Upper lobe of left lung (tissue), 6 donors: ENCODE measurements around the gene GPR18. TPM values are rescaled to one million over a fixed set of nuclear protein-coding genes. Genes with fewer than 3 reads are reported as not detected.

Experiments used
- ATAC-seq, 2 donors: fragments of 200-7000 bp; cut with Tn5 transposase; one replicate each; pipeline ENCODE4 v1.9.1; 2022; ENCODE audit warnings: mild to moderate bottlenecking in 2 of 2, moderate library complexity in 2 of 2; ENCODE audit not compliant: low FRiP score in 2 of 2
- DNase-seq, 2 donors: peaks; one replicate each; pipeline ENCODE4 v3.0.0-alpha.2; 2019 to 2020
- H3K27ac ChIP-seq, 4 donors: fragments of 200-600 bp; sonication (generic); one replicate each; pipeline ENCODE4 v1.5.1; 2016 to 2019
- H3K27me3 ChIP-seq, 4 donors: fragments of 200-600 bp; sonication (generic); one replicate each; pipeline ENCODE4 v1.5.1; 2017 to 2019
- H3K36me3 ChIP-seq, 4 donors: fragments of 200-600 bp; sonication (generic); one replicate each; pipeline ENCODE4 v1.5.1; 2016 to 2019
- H3K4me1 ChIP-seq, 4 donors: fragments of 200-600 bp; sonication (generic); one replicate each; pipeline ENCODE4 v1.5.1; 2018 to 2019
- H3K4me3 ChIP-seq, 4 donors: fragments of 200-600 bp; sonication (generic); one replicate each; pipeline ENCODE4 v1.5.1; 2017 to 2019; ENCODE audit warnings: mild to moderate bottlenecking in 2 of 4, moderate library complexity in 1 of 4
- H3K9me3 ChIP-seq, 4 donors: fragments of 200-600 bp; sonication (generic); one replicate each; pipeline ENCODE4 v1.5.1; 2018 to 2019
- EP300 ChIP-seq, 4 donors: sonication (generic); formaldehyde crosslinking; IDR thresholded peaks; one replicate each; pipeline ENCODE4 v1.5.1; 2017; ENCODE audit warnings: antibody characterized with exemption in 4 of 4, control low read depth in 2 of 4
- POLR2A ChIP-seq, 4 donors: fragments of 450-650 bp; IDR thresholded peaks; one replicate each; pipeline ENCODE4 v1.5.1; 2016 to 2017; ENCODE audit warnings: antibody characterized with exemption in 4 of 4, mild to moderate bottlenecking in 2 of 4
- POLR2AphosphoS5 ChIP-seq, 2 donors: sonication (generic); formaldehyde crosslinking; IDR thresholded peaks; one replicate each; pipeline ENCODE4 v1.5.1; 2017; ENCODE audit warnings: antibody characterized with exemption in 2 of 2
- WGBS, 2 donors: methylation state at CpG; one replicate each; pipeline ENCODE4 v1.1.5; 2017 to 2018; 5-methylcytosine and 5-hydroxymethylcytosine counted together
- total RNA-seq, 6 donors: library from RNA; depleted of rRNA in 4 of 6; stranded (reverse); fragments of >200 nt in 4 of 6; gene quantifications; one replicate each; pipeline versions ENCODE4 v1.1.0 to v1.2.1, GENCODE V29; 2016 to 2021
- TF ChIP-seq, protein P1 (sequence below), 6 experiments: fragments of 450-650 bp in 4 of 6; fragments of 200-600 bp in 2 of 6; sonication (generic) in 2 of 6; IDR thresholded peaks; one replicate each; pipeline ENCODE4 v1.5.1; 2016 to 2019; ENCODE audit warnings: antibody characterized with exemption in 6 of 6
- donor health status: DM: no; HTN: no; CAD: no; lungs with moderate emphysema.
- donor health status: DM: no; HTN: yes; CAD: no; lungs with severe emphysema.

The GPR18 gene
- total RNA-seq, 6 donors from 2014 or later, result 0.52 to 0.94 TPM; not detected in 4

DNA sequence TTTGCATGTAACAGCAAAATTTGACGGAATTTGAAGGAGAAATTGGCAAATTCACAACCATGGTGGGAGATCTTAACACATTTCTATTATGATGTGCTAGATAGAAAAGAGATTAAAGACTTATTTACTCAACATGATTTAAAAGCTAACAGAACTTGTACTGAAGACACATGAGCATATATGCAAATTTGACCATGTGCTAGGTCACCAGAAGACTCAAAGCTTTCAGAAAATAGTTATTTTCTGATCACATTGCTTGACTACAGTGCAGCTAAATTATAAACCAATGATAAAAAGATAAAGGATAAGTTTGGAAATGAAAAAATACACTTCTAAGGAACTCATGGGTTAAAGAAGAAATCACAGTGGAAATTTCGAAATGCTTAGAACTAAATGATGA, 39.9 kb upstream of the GPR18 start:
- Histone ChIP-seq H3K27ac (no peak overlapping the region), H3K4me1 (peaks cover 0 to 6% (median 0%) of the 10 kb centered on the region in 4 donors), H3K4me3 (no peak overlapping the region), H3K9me3 (no peaks in the 10 kb centered on the region), H3K36me3 (peaks cover 0 to 7% (median 0%) of the 10 kb centered on the region in 4 donors), H3K27me3 (no peaks in the 10 kb centered on the region)
- 94 to 98% methylated on average over 2 of the region's 2 CpGs for WGBS, 2 donors
- no peak for TF ChIP-seq EP300 (IDR thresholded peaks at IDR 0.05)
- TF ChIP-seq, protein P1, sequence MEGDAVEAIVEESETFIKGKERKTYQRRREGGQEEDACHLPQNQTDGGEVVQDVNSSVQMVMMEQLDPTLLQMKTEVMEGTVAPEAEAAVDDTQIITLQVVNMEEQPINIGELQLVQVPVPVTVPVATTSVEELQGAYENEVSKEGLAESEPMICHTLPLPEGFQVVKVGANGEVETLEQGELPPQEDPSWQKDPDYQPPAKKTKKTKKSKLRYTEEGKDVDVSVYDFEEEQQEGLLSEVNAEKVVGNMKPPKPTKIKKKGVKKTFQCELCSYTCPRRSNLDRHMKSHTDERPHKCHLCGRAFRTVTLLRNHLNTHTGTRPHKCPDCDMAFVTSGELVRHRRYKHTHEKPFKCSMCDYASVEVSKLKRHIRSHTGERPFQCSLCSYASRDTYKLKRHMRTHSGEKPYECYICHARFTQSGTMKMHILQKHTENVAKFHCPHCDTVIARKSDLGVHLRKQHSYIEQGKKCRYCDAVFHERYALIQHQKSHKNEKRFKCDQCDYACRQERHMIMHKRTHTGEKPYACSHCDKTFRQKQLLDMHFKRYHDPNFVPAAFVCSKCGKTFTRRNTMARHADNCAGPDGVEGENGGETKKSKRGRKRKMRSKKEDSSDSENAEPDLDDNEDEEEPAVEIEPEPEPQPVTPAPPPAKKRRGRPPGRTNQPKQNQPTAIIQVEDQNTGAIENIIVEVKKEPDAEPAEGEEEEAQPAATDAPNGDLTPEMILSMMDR (IDR thresholded peaks at IDR 0.05), result no peak
- no peak for TF ChIP-seq POLR2A (IDR thresholded peaks at IDR 0.05)
- no peak for TF ChIP-seq POLR2AphosphoS5 (IDR thresholded peaks at IDR 0.05)
- DNase-seq (no peak), ATAC-seq (no peak)

DNA sequence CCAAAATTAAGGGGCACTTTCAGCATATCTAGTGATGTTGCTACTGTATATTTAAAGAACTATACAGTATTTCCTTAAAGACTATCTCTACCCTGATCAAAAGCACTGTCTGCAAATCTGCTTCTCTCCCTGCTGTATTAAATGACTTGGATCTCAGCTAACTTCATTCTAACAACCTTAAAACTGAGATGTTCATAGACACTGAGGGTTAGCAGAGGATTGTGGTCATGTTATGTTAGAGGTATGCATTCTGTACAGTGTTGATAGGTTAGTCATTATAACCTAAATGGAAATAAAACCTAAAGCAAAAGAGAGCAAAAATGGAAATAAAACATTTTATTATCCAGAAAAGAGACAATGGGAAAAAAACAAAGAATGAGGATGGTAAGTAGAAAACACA, 39.2 kb upstream of the GPR18 start:
- Histone ChIP-seq H3K4me3 (no peak overlapping the region), H3K36me3 (peaks cover 0 to 7% (median 0%) of the 10 kb centered on the region in 4 donors), H3K27ac (no peak overlapping the region), H3K9me3 (no peaks in the 10 kb centered on the region), H3K4me1 (peaks cover 0 to 6% (median 0%) of the 10 kb centered on the region in 4 donors), H3K27me3 (no peaks in the 10 kb centered on the region)
- DNase-seq (no peak), ATAC-seq (no peak)
- TF ChIP-seq, protein P1 (IDR thresholded peaks at IDR 0.05), result no peak
- no peak for TF ChIP-seq POLR2AphosphoS5 (IDR thresholded peaks at IDR 0.05)
- TF ChIP-seq POLR2A (IDR thresholded peaks at IDR 0.05), result no peak
- TF ChIP-seq EP300 (IDR thresholded peaks at IDR 0.05), result no peak

DNA sequence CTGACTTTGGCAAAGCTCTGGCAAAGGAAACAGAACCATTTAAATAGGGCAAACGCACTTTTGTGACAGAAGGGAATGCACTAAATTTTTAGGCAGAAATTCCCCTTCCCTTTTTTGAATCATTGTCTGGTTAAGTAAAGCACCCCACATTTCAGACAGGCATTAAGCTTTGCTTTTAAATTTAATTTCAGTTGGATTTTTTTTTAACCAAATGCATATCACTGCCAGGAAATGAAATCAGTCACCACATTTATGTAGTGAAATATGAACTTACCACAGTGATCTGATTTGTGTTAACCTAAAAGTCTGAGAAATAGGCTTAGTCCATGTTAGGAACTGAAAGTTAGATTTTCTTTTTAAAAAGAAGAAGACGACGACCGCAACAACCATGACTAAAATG, 38.2 kb upstream of the GPR18 start:
- Histone ChIP-seq H3K4me1 (peaks cover 0 to 6% (median 0%) of the 10 kb centered on the region in 4 donors), H3K27ac (no peak overlapping the region), H3K36me3 (peaks cover 0 to 7% (median 0%) of the 10 kb centered on the region in 4 donors), H3K27me3 (no peaks in the 10 kb centered on the region), H3K4me3 (no peak overlapping the region), H3K9me3 (no peaks in the 10 kb centered on the region)
- no peak for ATAC-seq
- WGBS, 2 donors, result 75 to 77% methylated on average over 4 of the region's 4 CpGs
- no peak for DNase-seq
- TF ChIP-seq, protein P1 (IDR thresholded peaks at IDR 0.05), result no peak
- TF ChIP-seq POLR2A (IDR thresholded peaks at IDR 0.05) (no peak), POLR2AphosphoS5 (IDR thresholded peaks at IDR 0.05) (no peak), EP300 (IDR thresholded peaks at IDR 0.05) (no peak)

DNA sequence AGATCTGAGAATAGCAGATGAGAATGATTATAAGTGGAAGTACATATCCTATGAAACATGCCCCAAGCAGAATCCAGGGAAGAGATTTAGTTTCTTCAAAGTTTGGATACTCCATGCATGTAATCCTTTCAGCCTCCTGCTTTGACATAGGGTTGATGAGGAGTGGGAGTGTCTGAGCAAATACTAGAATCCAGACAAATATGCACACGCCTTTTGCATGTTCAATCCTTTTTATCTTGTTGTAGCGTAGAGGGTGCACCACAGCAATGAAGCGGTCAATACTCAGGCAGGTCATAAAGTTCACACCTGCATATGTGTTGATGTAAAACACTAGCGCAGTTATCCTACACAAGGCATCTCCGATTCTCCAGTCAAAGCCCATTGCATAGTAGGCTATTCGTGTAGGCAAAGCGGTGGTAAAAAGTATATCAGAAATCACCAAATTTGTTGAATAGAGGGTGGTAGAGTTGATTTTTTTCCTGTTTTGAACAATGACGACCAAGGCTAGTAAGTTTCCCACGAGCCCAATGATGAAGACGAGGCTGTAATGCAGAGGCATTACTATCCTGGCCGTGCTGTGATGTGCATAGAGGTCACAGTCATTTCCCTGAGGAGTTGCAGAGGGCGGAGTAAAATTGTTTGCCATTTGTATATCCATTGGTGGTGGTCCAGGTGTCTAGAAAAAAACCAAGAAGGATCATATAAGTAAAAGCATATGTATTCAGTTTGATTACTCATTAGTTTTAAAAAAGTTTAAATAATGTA, 37.5 kb upstream of the GPR18 start:
- H3K36me3 ChIP-seq, result peaks cover 0 to 7% (median 0%) of the 10 kb centered on the region in 4 donors
- DNase-seq (no peak), ATAC-seq (no peak)
- H3K9me3 ChIP-seq, result no peaks in the 10 kb centered on the region
- TF ChIP-seq POLR2AphosphoS5 (IDR thresholded peaks at IDR 0.05), result no peak
- no peak for TF ChIP-seq POLR2A (IDR thresholded peaks at IDR 0.05)
- TF ChIP-seq EP300 (IDR thresholded peaks at IDR 0.05), result no peak
- TF ChIP-seq, protein P1 (IDR thresholded peaks at IDR 0.05), result no peak
- H3K4me1 ChIP-seq, result peaks cover 0 to 6% (median 0%) of the 10 kb centered on the region in 4 donors
- no peak overlapping the region for H3K4me3 ChIP-seq
- WGBS, 2 donors, result 92 to 97% methylated on average over 12 of the region's 12 CpGs
- H3K27me3 ChIP-seq, result no peaks in the 10 kb centered on the region
- no peak overlapping the region for H3K27ac ChIP-seq

DNA sequence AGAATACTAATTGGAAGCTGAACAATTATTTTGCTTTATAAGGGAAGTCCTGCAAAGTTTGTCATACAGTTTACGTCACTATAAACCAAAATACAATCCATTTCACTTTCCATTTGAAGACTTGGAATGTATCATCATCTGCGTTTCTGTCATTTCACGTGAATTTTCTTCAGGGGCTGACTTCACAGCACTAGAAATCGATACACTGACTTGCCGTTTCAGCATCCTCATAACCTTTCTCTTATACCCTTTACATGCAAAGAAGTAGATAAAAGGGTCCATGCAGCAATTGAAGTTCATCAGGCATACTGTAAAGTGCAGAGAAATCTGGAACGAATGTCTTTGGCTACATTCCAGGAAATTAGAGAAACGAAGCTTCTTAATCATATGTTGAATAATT, 36.8 kb upstream of the GPR18 start:
- no peak for DNase-seq
- no peak for ATAC-seq
- no peak overlapping the region for H3K4me3 ChIP-seq
- 77% methylated on average over 7 of the region's 7 CpGs for WGBS, 2 donors
- peaks cover 0 to 7% (median 0%) of the 10 kb centered on the region in 4 donors for H3K36me3 ChIP-seq
- TF ChIP-seq POLR2A (IDR thresholded peaks at IDR 0.05) (no peak), POLR2AphosphoS5 (IDR thresholded peaks at IDR 0.05) (no peak), EP300 (IDR thresholded peaks at IDR 0.05) (no peak)
- TF ChIP-seq, protein P1 (IDR thresholded peaks at IDR 0.05), result no peak
- no peaks in the 10 kb centered on the region for H3K9me3 ChIP-seq
- H3K4me1 ChIP-seq, result peaks cover 0 to 9% (median 0%) of the 10 kb centered on the region in 4 donors
- H3K27ac ChIP-seq, result no peak overlapping the region
- H3K27me3 ChIP-seq, result no peaks in the 10 kb centered on the region
